Loucy (cell line): ENCODE data around the gene ITGB3.

ENCODE experiments used
- H2AFZ ChIP-seq: fragments of 200-600 bp; sonication (generic); 2 replicates; pipeline ENCODE4 v1.6.0; 2016; ENCODE audit warnings: antibody characterized with exemption, mild to moderate bottlenecking, low read length, moderate library complexity
- H3F3A ChIP-seq: fragments of 200-600 bp; 2 replicates; pipeline ENCODE4 v1.6.0; 2016; ENCODE audit warnings: antibody characterized with exemption, low read depth, mild to moderate bottlenecking
- H3K27me3 ChIP-seq: fragments of 200-600 bp; sonication (generic); 2 replicates; pipeline ENCODE4 v1.6.1; 2014; ENCODE audit warnings: low read length, mild to moderate bottlenecking; ENCODE audit not compliant: insufficient read depth, poor library complexity, severe bottlenecking
- H3K36me3 ChIP-seq: fragments of 200-600 bp; sonication (generic); 2 replicates; pipeline ENCODE4 v1.6.1; 2016; ENCODE audit warnings: low read length; ENCODE audit not compliant: insufficient read depth
- H3K4me1 ChIP-seq: fragments of 200-600 bp; sonication (generic); 2 replicates; pipeline ENCODE4 v1.5.1; 2014; ENCODE audit warnings: low read length, mild to moderate bottlenecking; ENCODE audit not compliant: insufficient read depth, poor library complexity, severe bottlenecking
- H3K4me2 ChIP-seq: fragments of 200-600 bp; sonication (generic); 2 replicates; pipeline ENCODE4 v1.6.0; 2014; ENCODE audit warnings: antibody characterized with exemption, low read length, low read depth, mild to moderate bottlenecking; ENCODE audit not compliant: poor library complexity, severe bottlenecking
- H3K4me3 ChIP-seq: fragments of 200-600 bp; sonication (generic); 2 replicates; pipeline ENCODE4 v1.5.1; 2014; ENCODE audit warnings: low read length, mild to moderate bottlenecking, mixed read lengths; ENCODE audit not compliant: poor library complexity, severe bottlenecking
- H3K79me2 ChIP-seq: fragments of 200-600 bp; sonication (generic); 2 replicates; pipeline ENCODE4 v1.6.1; 2014; ENCODE audit warnings: low read length; ENCODE audit not compliant: insufficient read depth
- H3K9ac ChIP-seq: fragments of 200-600 bp; sonication (generic); 2 replicates; pipeline ENCODE4 v1.6.0; 2014; ENCODE audit warnings: mild to moderate bottlenecking, low read depth, low read length, moderate library complexity; ENCODE audit not compliant: poor library complexity, severe bottlenecking
- H3K9me2 ChIP-seq: fragments of 200-600 bp; sonication (generic); replicated peaks from 2 replicates; pipeline ENCODE4 v1.6.1; 2016; ENCODE audit warnings: low read depth, low read length, mixed read lengths
- H3K9me3 ChIP-seq: fragments of 200-600 bp; sonication (generic); 2 replicates; pipeline ENCODE4 v1.6.1; 2014; ENCODE audit warnings: mild to moderate bottlenecking, antibody characterized with exemption, low read length, low read depth; ENCODE audit not compliant: insufficient read depth
- H4K20me1 ChIP-seq: fragments of 200-600 bp; sonication (generic); 2 replicates; pipeline ENCODE4 v1.6.0; 2014; ENCODE audit warnings: antibody characterized with exemption, low read length, mild to moderate bottlenecking; ENCODE audit not compliant: insufficient read depth, poor library complexity, severe bottlenecking
- EZH2phosphoT487 ChIP-seq: fragments of 200-600 bp; IDR thresholded peaks from 2 replicates; pipeline ENCODE4 v1.6.1; 2018; ENCODE audit warnings: antibody characterized with exemption, mild to moderate bottlenecking, moderate library complexity, borderline replicate concordance
- TF ChIP-seq, protein P1 (sequence below): fragments of 200-600 bp; sonication (generic); conservative IDR thresholded peaks from 2 replicates; pipeline ENCODE4 v1.5.1; 2014; ENCODE audit warnings: mild to moderate bottlenecking, antibody characterized with exemption, low read length

The ITGB3 gene

DNA sequence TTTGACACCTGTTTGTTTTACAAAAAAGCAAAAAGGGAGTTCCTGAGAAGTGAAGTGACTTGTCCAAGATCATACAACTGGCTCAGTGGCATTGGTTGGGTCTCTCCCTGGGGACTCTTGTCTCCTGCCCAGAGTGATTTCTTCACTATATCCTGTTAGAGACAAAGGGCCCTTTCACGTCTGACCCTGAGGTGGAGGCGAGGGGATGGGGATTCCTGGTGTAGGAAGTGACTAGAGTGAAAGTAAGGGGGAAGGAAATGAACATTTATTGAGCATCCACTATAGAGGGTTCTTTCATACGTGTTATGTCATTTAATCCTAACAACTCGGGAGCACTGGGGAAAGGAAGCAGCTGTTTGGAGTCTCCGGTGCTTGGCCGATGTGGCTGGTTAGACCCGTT is 9.0 kb downstream of the ITGB3 start:
- Histone ChIP-seq H3F3A (no peaks in the 10 kb centered on the region), H2AFZ (no peak overlapping the region), H3K36me3 (no peaks in the 10 kb centered on the region), H3K9me3 (no peaks in the 10 kb centered on the region), H3K27me3 (no peaks in the 10 kb centered on the region), H3K4me3 (no peak overlapping the region), H3K9me2 (no peaks in the 10 kb centered on the region), H3K9ac (no peak overlapping the region), H3K4me1 (peaks cover 13% of the 10 kb centered on the region), H3K79me2 (no peaks in the 10 kb centered on the region), H3K4me2 (no peak overlapping the region), H4K20me1 (no peaks in the 10 kb centered on the region)
- no peak for TF ChIP-seq EZH2phosphoT487
- TF ChIP-seq, protein P1, sequence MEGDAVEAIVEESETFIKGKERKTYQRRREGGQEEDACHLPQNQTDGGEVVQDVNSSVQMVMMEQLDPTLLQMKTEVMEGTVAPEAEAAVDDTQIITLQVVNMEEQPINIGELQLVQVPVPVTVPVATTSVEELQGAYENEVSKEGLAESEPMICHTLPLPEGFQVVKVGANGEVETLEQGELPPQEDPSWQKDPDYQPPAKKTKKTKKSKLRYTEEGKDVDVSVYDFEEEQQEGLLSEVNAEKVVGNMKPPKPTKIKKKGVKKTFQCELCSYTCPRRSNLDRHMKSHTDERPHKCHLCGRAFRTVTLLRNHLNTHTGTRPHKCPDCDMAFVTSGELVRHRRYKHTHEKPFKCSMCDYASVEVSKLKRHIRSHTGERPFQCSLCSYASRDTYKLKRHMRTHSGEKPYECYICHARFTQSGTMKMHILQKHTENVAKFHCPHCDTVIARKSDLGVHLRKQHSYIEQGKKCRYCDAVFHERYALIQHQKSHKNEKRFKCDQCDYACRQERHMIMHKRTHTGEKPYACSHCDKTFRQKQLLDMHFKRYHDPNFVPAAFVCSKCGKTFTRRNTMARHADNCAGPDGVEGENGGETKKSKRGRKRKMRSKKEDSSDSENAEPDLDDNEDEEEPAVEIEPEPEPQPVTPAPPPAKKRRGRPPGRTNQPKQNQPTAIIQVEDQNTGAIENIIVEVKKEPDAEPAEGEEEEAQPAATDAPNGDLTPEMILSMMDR: no peak

DNA sequence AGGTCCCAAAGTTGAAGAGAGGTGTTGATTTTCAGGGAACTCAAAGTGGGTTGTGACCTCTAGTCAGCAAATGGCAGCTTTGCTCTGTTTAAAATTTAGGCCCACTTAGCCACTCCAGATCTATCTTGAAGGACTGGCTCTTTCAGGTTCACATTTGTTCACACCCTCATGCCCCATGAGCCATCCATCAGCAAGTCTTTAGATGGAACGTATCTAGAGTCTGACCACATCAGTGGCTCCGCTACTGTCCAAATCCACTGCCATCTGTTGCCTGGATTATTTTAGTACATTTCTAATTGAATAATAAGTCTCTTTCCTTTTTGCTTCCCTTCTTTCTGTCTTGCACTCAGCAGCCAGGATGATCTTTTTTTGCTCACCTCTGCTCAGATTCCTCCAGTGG is 10.5 kb downstream of the ITGB3 start:
- Histone ChIP-seq H3K79me2 (no peaks in the 10 kb centered on the region), H3K27me3 (no peaks in the 10 kb centered on the region), H3K36me3 (no peaks in the 10 kb centered on the region), H3K4me2 (no peak overlapping the region), H3K9me3 (peaks cover 9% of the 10 kb centered on the region; the same call in 1 of the 2 replicates), H3K9ac (no peak overlapping the region), H2AFZ (no peak overlapping the region), H3K4me1 (no peaks in the 10 kb centered on the region), H3K4me3 (no peak overlapping the region), H3K9me2 (no peaks in the 10 kb centered on the region), H4K20me1 (no peaks in the 10 kb centered on the region), H3F3A (no peaks in the 10 kb centered on the region)
- no peak for TF ChIP-seq EZH2phosphoT487
- TF ChIP-seq, protein P1: no peak

DNA sequence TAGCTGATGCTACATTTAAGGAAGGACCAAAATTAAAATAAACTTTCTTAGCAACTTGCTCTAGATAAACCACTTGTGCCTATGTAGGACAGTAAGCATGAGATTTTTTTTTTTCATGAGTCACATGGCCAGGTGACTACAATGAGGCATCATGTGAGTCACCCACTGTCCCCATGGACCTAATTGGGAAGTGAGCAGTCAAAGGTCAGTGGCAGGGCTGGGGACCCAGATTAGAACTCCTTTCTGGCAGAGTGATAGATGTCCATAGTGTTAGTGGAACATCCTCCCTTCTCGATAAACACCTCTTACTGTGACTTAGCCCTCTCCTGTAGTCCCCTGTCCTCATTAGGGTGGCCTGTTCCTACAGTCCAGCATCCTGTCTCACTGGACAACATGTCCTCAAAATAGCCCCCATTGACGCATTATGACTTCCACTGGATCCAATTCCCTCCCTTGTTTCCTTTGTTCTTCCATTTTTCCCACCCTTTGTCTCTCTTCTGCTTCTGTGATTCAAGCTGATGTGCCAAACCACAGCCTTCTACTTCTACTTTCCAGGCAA is 12.4 kb downstream of the ITGB3 start:
- H3K27me3 ChIP-seq: no peaks in the 10 kb centered on the region
- H3K79me2 ChIP-seq: no peaks in the 10 kb centered on the region
- no peaks in the 10 kb centered on the region for H3K4me1 ChIP-seq
- TF ChIP-seq, protein P1: no peak
- no peak for TF ChIP-seq EZH2phosphoT487
- H3K4me3 ChIP-seq: no peak overlapping the region
- H3K9ac ChIP-seq: no peak overlapping the region
- no peaks in the 10 kb centered on the region for H4K20me1 ChIP-seq
- H3K9me2 ChIP-seq: no peaks in the 10 kb centered on the region
- H3K4me2 ChIP-seq: no peak overlapping the region
- H3K9me3 ChIP-seq: peaks cover 10% of the 10 kb centered on the region; the same call in 1 of the 2 replicates
- H3F3A ChIP-seq: no peaks in the 10 kb centered on the region
- no peaks in the 10 kb centered on the region for H3K36me3 ChIP-seq
- H2AFZ ChIP-seq: no peak overlapping the region
